Smooth muscle cell of the umbilical artery (primary cell): ENCODE results near the gene ANGPTL5. TPM values are rescaled to one million over a fixed set of nuclear protein-coding genes. Genes with fewer than 3 reads are reported as not detected.

Source experiments
- total RNA-seq: library from RNA; depleted of rRNA; stranded (reverse); fragments of >200 nt; gene quantifications from 2 replicates; pipeline ENCODE4 v1.2.3, GENCODE V29; 2014

Gene ANGPTL5
- total RNA-seq: not detected in 2 replicates

DNA sequence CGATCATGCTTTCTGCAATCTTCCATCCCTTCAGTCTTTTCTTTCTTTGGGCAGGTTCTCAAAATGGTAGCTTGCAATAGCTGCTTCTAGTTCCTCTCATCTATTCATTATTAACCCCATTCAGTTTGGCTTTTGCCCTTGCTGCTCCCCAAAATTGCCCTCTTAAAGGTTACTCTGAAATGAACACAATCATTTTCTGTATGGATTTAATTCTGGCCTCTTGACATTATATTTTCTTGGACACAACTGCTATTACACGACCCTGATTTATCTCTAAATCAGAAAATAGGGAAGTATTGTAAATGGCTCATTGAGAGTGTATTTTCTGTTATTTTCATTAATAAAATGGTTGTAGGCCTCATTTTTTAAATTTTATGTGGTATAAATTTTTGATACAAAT, at the start of gene ANGPTL5:
ANGPTL5 (minus strand) TSS at position 101 of the 400 bp plus-strand sequence. CDS start 8,613 bp downstream, outside the sequence.

DNA sequence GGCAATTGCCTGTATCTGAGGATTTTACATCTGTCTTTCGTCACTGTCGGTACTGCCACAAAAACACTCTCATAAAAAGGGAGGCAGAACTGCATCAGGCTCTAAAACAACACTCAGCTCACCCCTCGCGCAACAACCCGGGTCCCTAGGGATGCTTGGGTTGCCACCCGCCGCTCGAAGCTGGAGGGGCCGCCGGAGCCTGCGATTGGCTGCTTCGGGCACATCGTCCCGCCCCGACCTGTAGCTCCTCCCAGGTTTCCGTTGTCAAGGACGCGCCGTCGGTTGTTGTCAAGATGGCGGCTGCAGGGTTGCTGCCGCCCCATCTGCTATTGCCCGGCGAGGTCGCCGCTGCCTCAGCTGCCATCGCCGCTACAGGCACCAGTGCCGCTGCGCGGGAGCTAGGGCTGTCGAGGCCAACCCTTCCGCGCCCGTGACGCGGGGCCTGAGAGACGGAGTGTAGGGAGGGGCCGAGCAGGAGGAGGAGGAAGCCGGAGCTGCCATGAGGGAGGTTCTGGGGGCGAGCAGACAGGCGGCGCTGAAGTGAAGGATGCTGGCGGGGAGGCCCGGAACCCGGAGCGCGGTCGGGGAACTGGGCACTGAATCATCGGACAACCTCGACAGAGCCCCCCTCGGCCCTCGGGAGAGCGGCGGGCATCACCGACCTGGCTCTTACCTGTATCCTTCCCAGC, 1.4 kb downstream of the ANGPTL5 start, which contains the start of gene CEP126:
CEP126 (plus strand) TSS at position 273 of the 689 bp plus-strand sequence; CDS start at position 548, 275 bp downstream.

Other genes with a start within 250 kb of the ANGPTL5 start
- 0.89 and 1.2 TPM in 2 replicates for gene CEP126, start 1.5 kb downstream of the ANGPTL5 start, total RNA-seq
- gene CFAP300, start 130.9 kb upstream of the ANGPTL5 start, total RNA-seq: 2.4 and 5.3 TPM in 2 replicates
- gene YAP1, start 193.9 kb upstream of the ANGPTL5 start, total RNA-seq: 139 and 154 TPM in 2 replicates